Stimulated activated effector memory CD8-positive, alpha-beta T cell treated with anti-CD3 and anti-CD28 coated beads, Interleukin-12 subunit alpha, Interleukin-12 subunit beta, amount 100 ng/mL, for 72 hours (primary cell): ENCODE data around the gene IFNL1.

Experiments used
- ATAC-seq: fragments of 150-1000 bp; cut with Tn5 transposase; 2 replicates; pipeline ENCODE4 v1.10.0; 2021
- DNase-seq, 2 donors: peaks; one replicate each; pipeline ENCODE4 v3.0.0; 2021 to 2022; ENCODE audit warnings: low spot score in 2 of 2
- H3K27ac Mint-ChIP-seq: one replicate; pipeline ENCODE4 v1.8.0; 2022; ENCODE audit warnings: mild to moderate bottlenecking, mixed read lengths
- H3K36me3 Mint-ChIP-seq: one replicate; pipeline ENCODE4 v1.8.0; 2022; ENCODE audit warnings: mild to moderate bottlenecking, mixed read lengths
- H3K4me1 Mint-ChIP-seq: one replicate; pipeline ENCODE4 v1.8.0; 2022; ENCODE audit warnings: mixed read lengths
- H3K4me3 Mint-ChIP-seq: one replicate; pipeline ENCODE4 v1.8.0; 2022; ENCODE audit warnings: mild to moderate bottlenecking, mixed read lengths
- H3K9me3 Mint-ChIP-seq: one replicate; pipeline ENCODE4 v1.8.0; 2022; ENCODE audit warnings: mixed read lengths

Gene IFNL1

DNA sequence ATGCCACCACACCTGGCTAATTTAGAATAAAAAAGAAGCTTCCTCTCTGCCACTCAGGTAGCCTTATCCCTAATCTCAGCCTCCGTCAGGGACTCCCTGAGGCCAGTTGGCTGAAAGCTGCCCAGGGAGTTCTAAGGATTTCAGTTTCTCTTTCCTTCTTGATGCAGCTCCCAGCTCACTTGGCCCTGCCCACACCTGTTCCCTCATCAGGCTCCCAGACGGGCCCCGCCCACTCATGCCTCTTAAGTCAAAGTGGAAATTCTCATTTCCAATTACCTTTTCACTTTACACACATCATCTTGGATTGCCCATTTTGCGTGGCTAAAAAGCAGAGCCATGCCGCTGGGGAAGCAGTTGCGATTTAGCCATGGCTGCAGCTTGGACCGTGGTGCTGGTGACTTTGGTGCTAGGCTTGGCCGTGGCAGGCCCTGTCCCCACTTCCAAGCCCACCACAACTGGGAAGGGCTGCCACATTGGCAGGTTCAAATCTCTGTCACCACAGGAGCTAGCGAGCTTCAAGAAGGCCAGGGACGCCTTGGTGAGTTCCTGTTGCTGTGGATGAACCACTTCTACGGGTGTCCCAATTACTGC lies at the start of gene IFNL1:
TSS of gene IFNL1 (plus strand) at position 353 of the 591 bp plus-strand sequence. CDS start at position 368, 15 bp downstream.
- ATAC-seq (no peak), DNase-seq (no peak)
- H3K36me3 Mint-ChIP-seq = peaks cover 19% of the 10 kb centered on the region
- no peak within 1 kb of the TSS for H3K4me3 Mint-ChIP-seq
- H3K27ac Mint-ChIP-seq = peak within 1 kb of the TSS; percentile 82
- H3K4me1 Mint-ChIP-seq = peaks cover 41% of the 10 kb centered on the region
- H3K9me3 Mint-ChIP-seq = no peaks in the 10 kb centered on the region

DNA sequence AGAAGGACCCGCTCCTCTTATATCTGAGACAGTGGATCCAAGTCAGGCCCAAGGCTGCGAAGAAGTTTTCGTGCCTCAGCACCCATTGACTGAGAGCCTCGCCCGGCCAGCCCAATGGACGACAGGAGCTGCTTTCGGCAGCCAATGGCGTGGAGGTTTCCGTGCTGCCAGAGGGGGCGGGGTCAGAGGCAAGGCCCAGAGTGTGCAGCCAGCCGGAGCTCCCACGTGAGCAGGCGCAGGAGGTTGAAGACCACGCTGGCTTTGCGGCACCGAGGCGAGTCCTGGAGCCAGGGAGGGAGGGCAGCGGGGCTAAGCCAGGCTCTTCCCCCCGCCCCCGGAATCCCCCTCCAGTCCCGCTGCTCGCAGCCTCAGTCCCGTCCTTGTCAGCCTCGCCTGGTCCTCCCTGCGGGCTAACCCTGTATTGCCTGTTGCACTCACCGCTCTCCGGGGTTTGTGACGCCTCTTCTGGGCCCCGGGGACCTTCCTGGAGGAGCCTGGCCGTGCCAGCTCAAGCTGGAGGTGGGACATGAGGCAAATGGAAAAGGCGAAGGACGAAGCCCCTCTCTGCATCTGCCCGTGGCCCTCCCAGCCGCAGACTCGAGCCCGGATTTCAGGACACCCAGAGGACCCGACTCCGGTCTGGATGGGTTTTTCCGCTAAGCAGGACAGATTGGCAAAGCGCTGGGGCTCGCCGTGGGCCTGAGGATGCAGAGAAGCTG lies 49.1 kb upstream of the IFNL1 start:
- ATAC-seq (peak; percentile 69), DNase-seq (no peak)
- Mint-ChIP-seq H3K9me3 (no peaks in the 10 kb centered on the region), H3K27ac (no peak overlapping the region), H3K4me1 (no peaks in the 10 kb centered on the region), H3K4me3 (peak overlapping the region; percentile 49), H3K36me3 (no peaks in the 10 kb centered on the region)

DNA sequence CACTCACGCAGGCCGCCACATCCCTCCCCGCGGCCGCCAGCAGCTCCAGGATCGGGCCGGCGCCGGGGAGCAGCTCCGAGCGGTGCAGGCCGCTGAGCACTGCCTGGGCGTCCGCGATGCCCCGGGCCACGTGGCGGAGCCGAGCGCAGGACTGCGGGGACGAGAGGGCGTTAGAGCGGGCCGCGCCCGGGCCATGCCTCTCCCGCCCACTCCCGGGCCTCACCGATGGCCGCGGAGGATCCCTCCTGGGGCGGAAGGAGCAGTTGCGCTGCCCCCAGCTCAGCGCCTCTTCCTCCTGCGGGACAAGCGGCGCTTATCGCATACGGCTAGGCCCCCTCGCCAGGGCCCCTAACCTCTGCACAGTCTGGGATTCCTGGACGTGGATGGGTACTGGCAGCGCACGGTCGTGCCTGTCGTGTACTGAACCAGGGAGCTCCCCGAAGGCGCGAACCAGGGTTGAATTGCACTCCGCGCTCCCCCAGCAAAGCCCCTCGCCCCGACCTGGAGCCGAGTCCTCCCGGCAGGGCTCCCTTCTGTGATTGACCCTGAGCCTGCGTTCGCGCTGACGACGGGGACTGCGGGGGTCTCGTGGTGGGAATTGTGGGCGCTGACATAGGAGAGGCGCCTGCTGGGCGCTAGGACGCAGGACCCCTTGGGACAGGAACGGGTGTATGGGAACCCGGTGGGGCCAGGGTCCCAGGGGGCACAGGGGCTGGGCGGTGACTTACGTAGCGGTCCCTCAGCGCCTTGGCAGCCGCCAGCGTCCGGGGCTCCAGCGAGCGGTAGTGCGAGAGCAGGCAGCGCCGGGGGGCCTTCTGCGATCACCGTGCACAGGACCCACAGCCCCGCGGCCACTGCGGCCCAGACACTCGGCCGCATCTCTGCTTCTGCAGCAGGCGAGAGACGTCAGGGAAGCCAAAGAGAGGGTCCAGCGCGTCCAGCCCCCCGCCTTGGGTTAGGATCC lies 48.2 kb upstream of the IFNL1 start:
- H3K27ac Mint-ChIP-seq = no peak overlapping the region
- no peaks in the 10 kb centered on the region for H3K9me3 Mint-ChIP-seq
- no peaks in the 10 kb centered on the region for H3K4me1 Mint-ChIP-seq
- no peaks in the 10 kb centered on the region for H3K36me3 Mint-ChIP-seq
- ATAC-seq (peak; percentile 69), DNase-seq (no peak)
- peak overlapping the region; percentile 49 for H3K4me3 Mint-ChIP-seq

DNA sequence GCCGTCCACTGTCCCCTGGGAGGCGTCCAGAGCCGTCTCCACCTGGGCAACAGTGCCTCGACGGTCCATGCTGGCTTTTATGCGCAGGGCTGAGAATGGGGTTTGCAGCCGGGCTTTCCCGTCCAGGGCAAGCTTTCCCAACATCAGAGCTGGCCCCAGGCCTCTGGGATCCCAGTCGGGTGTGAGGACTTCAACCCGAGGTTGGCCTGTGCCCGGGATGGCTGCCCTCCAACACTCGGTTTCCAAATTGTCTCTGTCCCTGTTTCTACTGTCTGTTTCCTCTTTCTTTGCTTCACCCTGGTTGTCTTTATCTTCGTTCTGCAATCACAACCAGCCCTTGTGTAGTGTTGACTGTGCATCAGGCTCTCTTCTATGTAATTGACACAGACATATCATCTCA lies 47.4 kb upstream of the IFNL1 start, which contains the start of gene IFNL4:
TSS of gene IFNL4 (minus strand) at position 51 of the 400 bp plus-strand sequence.
- peak within 1 kb of the TSS; percentile 49 for H3K4me3 Mint-ChIP-seq
- no peak for ATAC-seq
- H3K9me3 Mint-ChIP-seq = no peaks in the 10 kb centered on the region
- H3K36me3 Mint-ChIP-seq = no peaks in the 10 kb centered on the region
- no peak within 1 kb of the TSS for H3K27ac Mint-ChIP-seq
- no peaks in the 10 kb centered on the region for H3K4me1 Mint-ChIP-seq
- no peak for DNase-seq

DNA sequence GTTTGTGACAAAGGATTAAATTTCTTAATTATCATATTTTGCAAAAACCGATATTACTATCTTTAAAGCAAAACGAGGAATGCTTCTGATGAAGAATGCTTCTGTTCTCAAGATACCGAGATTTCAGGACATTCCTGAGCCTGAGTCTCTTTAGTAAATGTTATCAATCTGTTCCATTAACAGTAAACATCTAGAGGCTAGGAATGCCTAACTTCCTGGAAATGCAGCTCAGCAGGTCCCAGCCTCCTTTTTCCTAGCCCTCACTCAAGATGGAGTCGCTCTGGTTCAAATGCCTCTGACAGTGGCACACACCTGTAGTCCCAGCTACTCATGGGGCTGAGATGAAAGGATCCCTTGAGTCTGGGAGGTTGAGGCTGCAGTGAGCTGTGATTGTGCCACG lies 45.1 kb upstream of the IFNL1 start:
- Mint-ChIP-seq H3K27ac (no peak overlapping the region), H3K36me3 (no peaks in the 10 kb centered on the region), H3K9me3 (no peaks in the 10 kb centered on the region), H3K4me3 (no peak overlapping the region), H3K4me1 (no peaks in the 10 kb centered on the region)
- DNase-seq (no peak), ATAC-seq (no peak)

DNA sequence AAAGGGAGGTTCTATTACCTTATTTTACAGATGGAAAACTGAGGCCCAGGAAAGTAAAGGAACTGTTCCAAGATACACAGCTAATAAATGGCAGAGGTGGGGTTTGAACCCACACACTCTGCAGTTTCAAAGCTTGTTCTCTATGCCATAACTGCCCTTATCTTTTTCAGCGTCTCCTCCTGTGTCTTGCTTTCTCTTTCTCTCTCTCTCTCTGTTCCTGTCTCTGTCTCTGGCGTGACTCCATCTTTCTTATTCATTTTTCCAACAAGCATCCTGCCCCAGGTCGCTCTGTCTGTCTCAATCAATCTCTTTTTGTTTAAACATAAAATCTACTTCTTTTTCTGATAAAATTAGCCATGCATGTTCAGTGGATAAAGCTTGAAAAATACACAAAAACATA lies 44.4 kb upstream of the IFNL1 start:
- Mint-ChIP-seq H3K27ac (no peak overlapping the region), H3K4me1 (no peaks in the 10 kb centered on the region), H3K9me3 (no peaks in the 10 kb centered on the region), H3K36me3 (no peaks in the 10 kb centered on the region), H3K4me3 (no peak overlapping the region)
- no peak for DNase-seq
- ATAC-seq = no peak

DNA sequence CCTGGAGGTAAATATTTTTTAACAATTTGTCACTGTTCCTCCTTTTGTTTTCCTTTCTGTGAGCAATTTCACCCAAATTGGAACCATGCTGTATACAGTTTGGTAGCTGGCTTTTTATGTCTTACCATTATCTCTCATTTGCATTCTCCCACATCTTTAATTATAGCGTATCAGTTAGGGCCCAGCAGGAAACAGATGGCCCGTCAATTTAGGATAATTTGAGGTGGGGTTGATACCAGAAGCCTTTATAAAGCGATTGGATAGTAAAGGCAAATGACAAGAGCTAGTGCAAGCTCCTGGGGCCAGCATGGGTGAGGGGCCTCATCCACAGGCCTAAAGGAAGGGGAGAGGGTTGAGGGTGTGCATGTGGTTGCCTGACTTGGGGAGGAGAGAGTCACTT lies 43.7 kb upstream of the IFNL1 start:
- DNase-seq = no peak
- Mint-ChIP-seq H3K36me3 (no peaks in the 10 kb centered on the region), H3K9me3 (no peaks in the 10 kb centered on the region), H3K4me1 (no peaks in the 10 kb centered on the region), H3K27ac (no peak overlapping the region), H3K4me3 (no peak overlapping the region)
- no peak for ATAC-seq

DNA sequence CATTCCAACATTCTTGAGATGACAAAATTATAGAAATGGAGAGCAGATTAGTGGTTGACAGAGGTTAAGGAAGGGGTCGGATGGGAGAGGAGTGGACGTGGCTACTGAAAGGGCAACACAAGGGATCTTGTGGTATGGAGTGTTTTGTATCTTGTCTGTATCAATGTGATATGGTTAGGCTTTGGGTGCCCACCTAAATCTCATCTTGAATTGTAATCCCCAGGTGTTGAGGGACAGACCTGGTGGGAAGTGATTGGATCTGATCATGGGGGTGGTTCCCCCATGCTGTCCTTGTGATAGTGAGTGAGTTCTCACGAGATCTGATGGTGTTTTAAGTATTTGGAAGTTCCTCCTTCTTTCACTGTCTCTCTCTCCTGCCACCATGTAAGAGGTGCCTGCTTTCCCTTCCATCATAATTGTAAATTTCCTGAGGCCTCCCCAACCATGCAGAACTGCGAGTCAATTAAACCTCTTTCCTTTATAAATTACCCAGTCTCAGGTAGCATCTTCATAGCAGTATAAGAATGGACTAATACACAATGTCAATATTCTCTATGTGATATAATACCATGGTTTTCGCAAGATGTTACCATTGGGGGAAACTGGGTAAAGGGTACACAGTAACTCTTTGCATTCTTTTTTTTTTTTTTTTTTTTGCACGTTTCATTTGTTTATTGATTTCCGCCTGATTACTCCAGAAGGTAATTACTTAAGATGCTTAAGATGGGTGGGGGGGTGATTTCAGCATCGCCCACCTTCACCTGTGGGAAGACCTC lies 42.6 kb upstream of the IFNL1 start:
- H3K36me3 Mint-ChIP-seq = no peaks in the 10 kb centered on the region
- ATAC-seq (no peak), DNase-seq (no peak)
- peaks cover 7% of the 10 kb centered on the region for H3K4me1 Mint-ChIP-seq
- H3K9me3 Mint-ChIP-seq = no peaks in the 10 kb centered on the region
- no peak overlapping the region for H3K4me3 Mint-ChIP-seq
- H3K27ac Mint-ChIP-seq = no peak overlapping the region

DNA sequence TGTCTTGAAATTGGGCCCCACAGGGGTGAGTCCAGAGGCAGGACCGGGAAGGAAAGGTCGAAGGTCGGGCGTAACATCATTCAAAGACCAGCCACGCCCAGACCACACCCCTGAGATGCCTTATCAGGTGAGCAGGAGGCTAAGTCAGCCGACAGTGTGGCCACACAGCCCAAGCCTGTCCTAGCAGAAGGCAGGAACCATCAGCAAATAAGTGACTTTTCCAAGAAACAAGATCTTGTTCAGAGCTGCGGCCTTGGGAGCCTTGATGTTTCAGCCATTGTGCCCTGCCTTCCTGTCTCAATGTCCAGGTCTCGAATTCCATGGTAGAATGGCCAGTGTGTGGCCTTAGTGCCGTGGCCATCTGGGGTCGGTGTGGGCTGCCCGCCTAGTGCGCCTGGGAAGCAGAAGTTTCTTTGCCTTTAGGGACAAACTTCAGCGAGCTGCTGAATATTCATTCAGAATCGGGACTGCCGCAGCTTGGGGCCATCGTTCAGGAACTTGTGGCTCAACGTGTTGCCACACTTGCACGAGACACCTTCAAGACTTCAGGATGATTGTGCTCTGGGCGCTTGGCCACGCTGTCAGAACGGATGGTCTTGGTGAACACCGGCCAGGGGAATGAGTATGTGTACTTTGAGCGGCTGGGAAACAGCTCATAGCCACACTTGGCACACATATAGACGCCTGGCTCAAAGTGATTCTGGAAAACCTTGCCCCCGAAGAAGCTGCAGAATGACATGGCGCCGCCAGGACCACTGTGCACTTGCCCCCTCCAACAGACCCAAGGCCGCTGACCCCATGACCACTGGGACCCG lies 41.5 kb upstream of the IFNL1 start:
- no peaks in the 10 kb centered on the region for H3K36me3 Mint-ChIP-seq
- ATAC-seq = no peak
- H3K9me3 Mint-ChIP-seq = no peaks in the 10 kb centered on the region
- H3K4me1 Mint-ChIP-seq = peaks cover 8% of the 10 kb centered on the region
- no peak overlapping the region for H3K4me3 Mint-ChIP-seq
- no peak overlapping the region for H3K27ac Mint-ChIP-seq
- no peak for DNase-seq

DNA sequence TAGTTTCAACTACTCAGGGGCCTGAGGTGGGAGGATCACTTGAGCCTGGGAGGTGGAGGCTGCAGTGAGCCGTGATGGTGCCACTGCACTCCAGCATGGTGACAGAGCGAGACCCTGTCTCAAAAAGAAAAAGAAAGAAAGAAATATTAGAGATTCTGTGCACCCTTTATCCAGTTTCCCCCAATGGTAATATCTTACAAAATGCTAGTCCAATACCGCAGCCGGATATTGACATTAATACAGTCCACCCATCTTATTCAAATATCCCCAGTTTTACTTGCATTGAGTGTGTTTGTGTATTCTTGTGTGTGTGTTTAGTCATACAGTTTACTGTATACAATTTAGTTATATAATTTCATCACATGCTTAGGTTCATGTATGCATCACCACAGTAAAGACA lies 39.0 kb upstream of the IFNL1 start:
- Mint-ChIP-seq H3K36me3 (no peaks in the 10 kb centered on the region), H3K4me3 (no peak overlapping the region), H3K9me3 (no peaks in the 10 kb centered on the region), H3K27ac (no peak overlapping the region), H3K4me1 (peaks cover 8% of the 10 kb centered on the region)
- ATAC-seq = no peak
- no peak for DNase-seq

DNA sequence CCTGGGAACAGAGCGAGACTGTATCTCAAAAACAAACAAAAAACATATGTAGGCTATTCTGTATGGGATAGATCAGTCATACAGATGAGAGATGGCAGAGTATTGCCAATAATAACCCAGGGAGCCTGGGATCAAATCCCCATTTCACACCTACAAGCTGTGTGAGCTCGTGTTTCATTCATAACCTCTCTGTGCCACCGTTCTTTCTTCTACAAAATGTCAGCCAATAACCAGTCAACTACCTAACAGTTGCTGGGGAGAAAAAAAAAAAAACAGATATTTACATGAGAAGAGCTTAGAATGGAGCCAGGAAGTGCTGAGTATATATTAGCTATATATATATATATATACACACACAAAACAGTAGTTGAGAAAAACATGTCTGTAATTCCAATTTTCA lies 34.5 kb upstream of the IFNL1 start:
- DNase-seq = no peak
- H3K4me1 Mint-ChIP-seq = peaks cover 17% of the 10 kb centered on the region
- H3K27ac Mint-ChIP-seq = no peak overlapping the region
- no peak for ATAC-seq
- H3K36me3 Mint-ChIP-seq = no peaks in the 10 kb centered on the region
- H3K9me3 Mint-ChIP-seq = no peaks in the 10 kb centered on the region
- no peak overlapping the region for H3K4me3 Mint-ChIP-seq

DNA sequence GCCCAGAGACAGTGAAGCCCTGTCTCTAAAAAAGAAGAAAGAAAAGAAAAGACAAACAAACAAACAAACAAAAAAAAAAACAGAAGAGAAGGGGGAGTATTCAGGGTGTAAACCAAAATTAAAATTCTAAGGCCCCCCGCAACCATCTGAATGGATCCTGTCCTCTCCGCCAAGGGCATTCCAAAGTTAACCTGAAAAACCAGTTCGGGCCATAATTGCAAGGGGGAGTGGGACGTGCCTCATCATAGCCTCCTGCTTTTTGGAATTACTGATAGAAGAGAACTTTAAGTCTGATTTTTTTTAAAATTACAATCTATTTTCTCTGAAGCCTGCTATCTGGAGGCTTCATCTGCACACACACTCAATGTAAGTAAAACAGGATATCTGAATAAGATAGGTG lies 33.7 kb upstream of the IFNL1 start:
- Mint-ChIP-seq H3K4me1 (peaks cover 17% of the 10 kb centered on the region), H3K4me3 (no peak overlapping the region), H3K27ac (no peak overlapping the region), H3K36me3 (no peaks in the 10 kb centered on the region), H3K9me3 (no peaks in the 10 kb centered on the region)
- ATAC-seq (no peak), DNase-seq (no peak)

DNA sequence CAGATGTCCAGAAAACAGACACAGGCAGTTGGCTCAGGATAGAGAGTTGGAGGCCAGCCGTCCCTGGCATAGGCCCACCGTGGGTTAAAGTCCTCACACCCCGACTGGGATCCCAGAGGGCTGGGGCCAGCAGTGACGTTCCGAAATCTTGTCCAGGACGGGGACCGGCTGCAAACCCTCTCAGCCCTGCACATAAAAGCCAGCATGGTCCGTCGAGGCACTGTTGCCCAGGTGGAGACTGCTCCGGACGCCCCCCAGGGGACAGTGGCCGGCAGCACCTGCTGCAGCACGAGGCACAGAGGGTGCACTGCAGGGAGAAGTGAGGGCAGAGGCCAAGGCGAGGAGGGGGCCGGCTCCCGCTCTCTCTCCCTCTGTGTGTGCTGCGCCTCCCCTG lies 32.3 kb upstream of the IFNL1 start:
- Mint-ChIP-seq H3K36me3 (no peaks in the 10 kb centered on the region), H3K4me1 (peaks cover 10% of the 10 kb centered on the region), H3K27ac (no peak overlapping the region), H3K9me3 (no peaks in the 10 kb centered on the region), H3K4me3 (no peak overlapping the region)
- no peak for DNase-seq
- ATAC-seq = peak; percentile 29
